ENCODE results near the gene FXYD5.

- TF ChIP-seq REST (IDR thresholded peaks at IDR 0.05; ENCODE audit: insufficient read depth in 1 of 2, low read depth in 2 of 2, low read length in 2 of 2) (no peak), POLR2AphosphoS5 (IDR thresholded peaks at IDR 0.05; ENCODE audit: low read depth, low read length) (no peak), TAF1 (IDR thresholded peaks at IDR 0.05; ENCODE audit: borderline replicate concordance, insufficient read depth, low read length) (no peak)
Observed at GRCh38 chr19:35212241-35212640, 57.7 kb downstream of the FXYD5 start.

Data from PFSK-1 (cell line).